Skeletal muscle satellite cell (primary cell): Measurements from ENCODE around the gene PRRG3.

ENCODE experiments used
- H3K27me3 ChIP-seq: 2 replicates; pipeline ENCODE4 v1.7.0; 2013; ENCODE audit warnings: low read length; ENCODE audit not compliant: control insufficient read depth, insufficient read depth
- H3K36me3 ChIP-seq: 2 replicates; pipeline ENCODE4 v1.7.0; 2013; ENCODE audit warnings: mild to moderate bottlenecking, control low read depth, low read length; ENCODE audit not compliant: insufficient read depth
- H3K4me1 ChIP-seq: 2 replicates; pipeline ENCODE4 v1.7.0; 2013; ENCODE audit warnings: low read length; ENCODE audit not compliant: control insufficient read depth, insufficient read depth
- H3K4me2 ChIP-seq: 2 replicates; pipeline ENCODE4 v1.7.0; 2013; ENCODE audit warnings: mild to moderate bottlenecking, low read length
- H3K4me3 ChIP-seq: 2 replicates; pipeline ENCODE4 v1.7.0; 2013; ENCODE audit warnings: low read length
- H3K9ac ChIP-seq: 2 replicates; pipeline ENCODE4 v1.7.0; 2013; ENCODE audit warnings: mild to moderate bottlenecking, low read depth, low read length, moderate library complexity
- H3K9me3 ChIP-seq: replicated peaks from 2 replicates; pipeline ENCODE4 v1.7.0; 2013; ENCODE audit warnings: mild to moderate bottlenecking, control low read depth, low read length

Gene PRRG3

DNA sequence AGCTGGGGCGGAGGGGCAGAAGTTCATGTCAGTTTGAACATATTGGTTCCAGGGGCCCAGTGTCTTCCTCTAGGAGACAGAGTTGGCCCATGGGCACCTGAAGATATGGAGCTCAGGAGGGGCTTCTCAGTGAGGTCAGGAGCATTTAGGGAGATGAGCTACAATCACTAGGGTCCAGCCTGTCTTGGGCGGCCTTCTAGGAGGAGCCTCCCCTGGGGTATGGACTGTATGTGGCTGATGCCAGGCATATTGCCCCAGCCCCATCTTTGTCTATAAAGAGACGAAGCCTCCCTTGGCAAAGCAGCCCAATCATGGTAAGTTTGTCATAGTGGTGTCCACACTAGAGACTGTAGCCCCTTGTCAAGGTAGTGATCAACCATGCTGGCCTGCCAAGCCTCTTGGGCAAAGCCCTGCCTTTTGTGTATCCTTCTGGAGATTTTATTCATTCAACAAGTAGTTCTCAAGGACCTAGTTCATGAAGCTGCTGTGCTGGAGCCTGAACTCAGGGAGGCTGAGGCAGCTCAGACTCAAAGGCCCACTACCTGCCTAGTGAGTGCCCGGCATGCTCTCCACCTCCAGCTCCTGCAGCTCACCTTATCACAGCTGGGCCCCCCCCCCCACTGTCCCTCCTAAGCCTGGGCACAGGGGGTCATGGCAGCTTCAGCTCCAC is 33.9 kb downstream of the PRRG3 start:
- Histone ChIP-seq H3K4me3 (no peak overlapping the region), H3K9ac (no peak overlapping the region), H3K27me3 (no peaks in the 10 kb centered on the region), H3K4me1 (no peaks in the 10 kb centered on the region), H3K4me2 (no peak overlapping the region), H3K9me3 (no peaks in the 10 kb centered on the region), H3K36me3 (no peaks in the 10 kb centered on the region)

GRCh38 chrX:151734446-151734845 is 39.2 kb downstream of the PRRG3 start, which contains the start of gene CNGA2:
CNGA2 (plus strand) TSS chrX:151734746; CDS start chrX:151738484, 3,738 bp downstream.
- H3K4me2 ChIP-seq, result no peak within 1 kb of the TSS
- H3K9me3 ChIP-seq, result no peaks in the 10 kb centered on the region
- H3K4me3 ChIP-seq, result no peak within 1 kb of the TSS
- no peaks in the 10 kb centered on the region for H3K4me1 ChIP-seq
- no peaks in the 10 kb centered on the region for H3K36me3 ChIP-seq
- no peak within 1 kb of the TSS for H3K9ac ChIP-seq
- no peaks in the 10 kb centered on the region for H3K27me3 ChIP-seq

- Histone ChIP-seq H3K9me3 (no peaks in the 10 kb centered on the region), H3K9ac (no peak overlapping the region), H3K4me3 (no peak overlapping the region), H3K4me1 (no peaks in the 10 kb centered on the region), H3K36me3 (no peaks in the 10 kb centered on the region), H3K27me3 (no peaks in the 10 kb centered on the region), H3K4me2 (no peak overlapping the region)
These were observed 40.0 kb downstream of the PRRG3 start for GRCh38 chrX:151735219-151735618.

GRCh38 chrX:151736685-151737084 is 41.4 kb downstream of the PRRG3 start:
- no peaks in the 10 kb centered on the region for H3K27me3 ChIP-seq
- H3K9ac ChIP-seq, result no peak overlapping the region
- no peak overlapping the region for H3K4me3 ChIP-seq
- H3K4me1 ChIP-seq, result no peaks in the 10 kb centered on the region
- H3K9me3 ChIP-seq, result no peaks in the 10 kb centered on the region
- no peaks in the 10 kb centered on the region for H3K36me3 ChIP-seq
- H3K4me2 ChIP-seq, result no peak overlapping the region

- Histone ChIP-seq H3K27me3 (no peaks in the 10 kb centered on the region), H3K9ac (no peak overlapping the region), H3K4me1 (no peaks in the 10 kb centered on the region), H3K36me3 (no peaks in the 10 kb centered on the region), H3K4me3 (no peak overlapping the region), H3K4me2 (no peak overlapping the region), H3K9me3 (no peaks in the 10 kb centered on the region)
These were observed 42.2 kb downstream of the PRRG3 start for GRCh38 chrX:151737494-151737893.

GRCh38 chrX:151738751-151739150 is 43.5 kb downstream of the PRRG3 start:
- H3K4me2 ChIP-seq, result no peak overlapping the region
- no peaks in the 10 kb centered on the region for H3K27me3 ChIP-seq
- no peak overlapping the region for H3K4me3 ChIP-seq
- H3K36me3 ChIP-seq, result no peaks in the 10 kb centered on the region
- no peaks in the 10 kb centered on the region for H3K9me3 ChIP-seq
- H3K4me1 ChIP-seq, result no peaks in the 10 kb centered on the region
- H3K9ac ChIP-seq, result no peak overlapping the region

DNA sequence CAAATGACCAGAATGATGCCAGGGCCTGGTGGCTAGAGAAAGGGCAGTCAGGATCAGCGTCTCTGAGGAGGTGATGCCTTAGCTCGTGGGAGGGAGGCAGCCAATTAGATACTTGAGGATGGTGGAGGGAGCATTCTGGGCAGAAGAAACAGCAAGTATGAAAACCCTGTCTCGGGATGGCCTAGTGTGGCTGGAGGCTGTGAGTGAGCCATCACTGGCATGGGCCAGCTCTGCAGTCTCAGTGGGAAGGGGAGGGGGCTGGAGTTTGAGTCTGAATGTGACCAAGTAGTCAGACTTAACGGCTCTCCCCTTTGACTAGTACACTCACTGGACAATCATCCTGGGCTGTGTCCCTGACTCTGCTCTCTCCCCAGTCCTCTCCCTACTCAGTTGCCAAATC is 46.3 kb downstream of the PRRG3 start:
- no peaks in the 10 kb centered on the region for H3K4me1 ChIP-seq
- no peaks in the 10 kb centered on the region for H3K27me3 ChIP-seq
- H3K4me3 ChIP-seq, result no peak overlapping the region
- no peaks in the 10 kb centered on the region for H3K9me3 ChIP-seq
- H3K4me2 ChIP-seq, result no peak overlapping the region
- no peaks in the 10 kb centered on the region for H3K36me3 ChIP-seq
- H3K9ac ChIP-seq, result no peak overlapping the region

- Histone ChIP-seq H3K4me2 (no peak overlapping the region), H3K9me3 (no peaks in the 10 kb centered on the region), H3K27me3 (no peaks in the 10 kb centered on the region), H3K4me1 (no peaks in the 10 kb centered on the region), H3K9ac (no peak overlapping the region), H3K4me3 (no peak overlapping the region), H3K36me3 (no peaks in the 10 kb centered on the region)
These were observed 47.1 kb downstream of the PRRG3 start for GRCh38 chrX:151742311-151742710.

- no peaks in the 10 kb centered on the region for H3K4me1 ChIP-seq
- no peaks in the 10 kb centered on the region for H3K9me3 ChIP-seq
- H3K36me3 ChIP-seq, result no peaks in the 10 kb centered on the region
These were observed 48.6 kb downstream of the PRRG3 start for GRCh38 chrX:151743651-151744470.

DNA sequence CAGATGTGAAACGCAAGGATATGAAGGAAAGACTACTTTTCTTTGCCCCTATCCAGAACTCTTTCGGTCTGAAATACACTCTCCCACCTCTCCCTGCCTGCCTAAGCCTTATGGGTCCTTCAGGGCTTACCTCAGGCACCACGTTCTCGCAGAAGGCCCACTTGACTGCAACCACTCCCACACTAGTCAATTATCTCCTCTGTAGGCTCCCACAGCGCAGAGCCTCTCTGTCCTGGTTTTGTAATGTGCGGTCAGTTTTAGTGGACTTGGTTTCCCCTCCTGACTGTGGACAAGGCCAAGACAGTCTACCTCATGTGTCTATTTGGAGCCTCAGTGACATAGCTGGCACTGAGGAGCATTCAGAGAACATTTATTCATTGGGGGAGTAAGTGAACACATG is 50.4 kb downstream of the PRRG3 start:
- no peaks in the 10 kb centered on the region for H3K9me3 ChIP-seq
- no peaks in the 10 kb centered on the region for H3K36me3 ChIP-seq
- no peaks in the 10 kb centered on the region for H3K4me1 ChIP-seq
- no peak overlapping the region for H3K4me2 ChIP-seq
- no peak overlapping the region for H3K9ac ChIP-seq
- H3K27me3 ChIP-seq, result no peaks in the 10 kb centered on the region
- H3K4me3 ChIP-seq, result no peak overlapping the region

More at GRCh38 chrX:151743651-151744470, 48.6 kb downstream of the PRRG3 start:
- Histone ChIP-seq H3K4me3 (no peak overlapping the region), H3K27me3 (no peaks in the 10 kb centered on the region), H3K9ac (no peak overlapping the region), H3K4me2 (no peak overlapping the region)

GRCh38 chrX:151746502-151746901 is 51.2 kb downstream of the PRRG3 start:
- Histone ChIP-seq H3K27me3 (no peaks in the 10 kb centered on the region), H3K9ac (no peak overlapping the region), H3K36me3 (no peaks in the 10 kb centered on the region), H3K4me2 (no peak overlapping the region), H3K9me3 (no peaks in the 10 kb centered on the region), H3K4me1 (no peaks in the 10 kb centered on the region), H3K4me3 (no peak overlapping the region)

GRCh38 chrX:151750511-151750910 is 55.3 kb downstream of the PRRG3 start:
- no peak overlapping the region for H3K4me2 ChIP-seq
- H3K27me3 ChIP-seq, result peaks cover 7% of the 10 kb centered on the region
- H3K9me3 ChIP-seq, result peaks cover 2% of the 10 kb centered on the region
- no peaks in the 10 kb centered on the region for H3K36me3 ChIP-seq
- peaks cover 13% of the 10 kb centered on the region for H3K4me1 ChIP-seq
- no peak overlapping the region for H3K4me3 ChIP-seq
- no peak overlapping the region for H3K9ac ChIP-seq
